HG03064 (cell line): Measurements from ENCODE around the gene RSPH3.

ENCODE experiments used
- ATAC-seq: cut with Tn5 transposase; IDR thresholded peaks from one replicate; pipeline ENCODE4 v1.9.1; 2021; ENCODE audit warnings: low read depth; ENCODE audit not compliant: unreplicated experiment

RSPH3 gene

GRCh38 chr6:158999666-159000403 is at the start of gene RSPH3:
RSPH3 (minus strand) TSS chr6:159000202; CDS start chr6:158999550, 652 bp downstream.
- peak; percentile 82 for ATAC-seq

- no peak for ATAC-seq
Observed at GRCh38 chr6:159047891-159048685, 48.1 kb upstream of the RSPH3 start.

GRCh38 chr6:159045801-159046200 is 45.8 kb upstream of the RSPH3 start:
- no peak for ATAC-seq

GRCh38 chr6:159044899-159045727 is 45.1 kb upstream of the RSPH3 start, which contains the start of gene TAGAP:
TAGAP (minus strand) TSS chr6:159044991; CDS start chr6:159044146, 845 bp downstream.
- peak; percentile 75 for ATAC-seq

DNA sequence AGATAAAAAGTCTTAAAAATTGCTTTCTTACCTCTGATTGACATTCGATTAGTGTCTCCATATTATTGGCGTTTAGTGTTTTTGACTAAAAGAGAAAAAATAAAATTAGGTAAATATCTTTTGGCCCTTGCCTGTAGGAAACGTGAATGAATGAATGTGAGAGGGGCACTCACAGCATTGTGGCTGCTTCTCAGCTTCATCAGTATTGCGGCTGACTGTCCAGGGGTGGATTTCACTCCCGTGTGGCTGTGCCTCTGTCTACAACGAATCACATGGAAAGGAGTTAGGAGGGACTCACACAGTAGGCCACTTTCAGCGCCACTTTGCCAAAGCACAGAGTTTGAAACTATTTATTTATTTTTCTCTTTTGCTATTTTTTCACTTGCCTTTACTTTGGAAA is 43.9 kb upstream of the RSPH3 start:
- ATAC-seq = no peak

- no peak for ATAC-seq
Observed at GRCh38 chr6:159043251-159043650, 43.2 kb upstream of the RSPH3 start.

GRCh38 chr6:159042826-159043181 is 42.8 kb upstream of the RSPH3 start:
- ATAC-seq = no peak

- ATAC-seq = no peak
Observed at GRCh38 chr6:159042003-159042825, 42.2 kb upstream of the RSPH3 start.

GRCh38 chr6:159041181-159041580 is 41.2 kb upstream of the RSPH3 start:
- no peak for ATAC-seq

DNA sequence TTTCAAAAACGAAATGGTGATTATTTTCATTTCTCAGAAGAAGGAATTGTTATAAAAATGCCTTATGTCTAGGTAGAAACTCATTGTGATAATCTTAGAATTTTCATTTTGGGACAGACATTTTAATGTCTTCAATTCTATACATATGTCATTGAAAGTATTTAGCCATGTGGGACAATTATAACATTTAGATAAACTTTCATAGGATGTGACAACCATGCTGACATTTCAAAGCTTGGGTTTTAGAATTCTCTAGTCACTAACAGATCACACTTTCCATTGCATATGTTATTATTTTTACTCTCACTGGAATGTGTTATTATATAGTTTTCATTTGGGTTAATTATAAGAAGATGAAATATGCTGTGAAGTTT is 39.9 kb upstream of the RSPH3 start:
- ATAC-seq = no peak

DNA sequence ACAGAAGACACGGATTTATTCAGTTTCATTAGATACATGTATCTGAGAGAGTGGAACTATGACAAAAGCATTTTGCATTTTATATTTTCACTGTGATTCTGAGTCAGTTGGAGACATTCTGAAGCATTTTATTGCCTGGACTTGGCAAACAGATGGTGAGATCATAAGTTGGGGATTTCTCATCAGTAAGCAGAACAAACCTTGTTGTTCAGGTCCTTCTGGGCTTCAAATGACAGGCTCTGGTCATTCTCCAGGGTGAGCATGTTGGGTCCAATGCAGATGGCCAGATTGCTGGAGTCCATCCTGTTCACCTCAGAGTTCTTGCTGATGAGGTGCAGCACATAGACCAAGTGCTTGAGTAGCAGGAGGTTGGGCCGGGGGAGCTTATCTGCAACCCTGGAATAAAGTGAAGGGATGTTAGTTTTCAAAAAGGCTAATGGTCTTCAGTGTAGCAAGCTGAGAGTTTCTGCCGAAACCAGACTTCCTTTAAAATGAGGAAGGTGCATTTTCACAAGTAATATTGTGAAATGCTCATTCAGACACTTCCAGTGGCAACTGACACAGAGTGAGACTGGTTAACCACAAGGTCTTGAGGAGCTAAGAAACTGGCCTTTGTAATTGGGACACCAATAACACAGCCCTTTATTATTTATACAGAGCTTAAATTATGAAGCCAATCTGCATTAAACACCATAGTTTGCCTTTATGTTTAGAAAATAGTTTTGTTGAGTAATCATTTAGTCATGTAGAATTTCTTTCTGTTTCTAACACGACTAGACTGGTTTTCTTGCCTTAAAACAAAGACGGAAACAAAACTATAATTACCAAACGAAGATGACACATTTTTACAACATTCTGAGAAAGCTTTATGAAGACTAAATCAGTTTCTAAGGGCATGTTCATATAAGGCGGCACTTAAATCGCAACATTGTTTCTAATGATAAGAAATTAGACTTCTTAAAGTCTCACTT is 39.2 kb upstream of the RSPH3 start:
- peak; percentile 73 for ATAC-seq

- ATAC-seq = peak; percentile 2
Observed at GRCh38 chr6:159038318-159038717, 38.3 kb upstream of the RSPH3 start.

DNA sequence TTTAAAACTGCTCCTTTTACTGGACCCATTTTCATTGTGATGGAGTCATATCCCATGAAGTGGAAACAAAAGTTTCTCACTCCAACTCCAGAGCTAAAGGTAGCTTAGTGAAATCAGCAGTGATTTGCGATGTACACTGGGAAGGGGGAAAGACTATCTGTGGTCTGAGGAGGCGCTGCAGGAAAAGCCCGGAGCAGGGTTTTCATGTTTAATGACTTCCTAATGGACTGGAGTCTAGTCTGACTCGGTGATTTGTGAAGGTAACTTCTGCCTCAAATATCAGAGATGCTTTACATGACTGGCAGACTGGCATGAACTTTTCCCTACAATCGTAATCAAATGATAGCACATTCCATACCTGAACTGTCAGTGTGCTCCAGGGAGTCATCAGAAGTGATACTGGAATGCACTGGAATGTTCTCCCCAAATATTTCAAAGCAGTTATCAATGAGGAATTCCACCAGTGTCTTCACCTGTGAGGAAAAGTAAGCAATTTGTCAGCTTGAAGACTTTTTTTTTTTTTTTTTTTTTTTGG is 37.8 kb upstream of the RSPH3 start:
- ATAC-seq = no peak

- ATAC-seq = no peak
Observed at GRCh38 chr6:159036673-159037072, 36.7 kb upstream of the RSPH3 start.

- ATAC-seq = no peak
Observed at GRCh38 chr6:159035891-159036290, 35.9 kb upstream of the RSPH3 start.

DNA sequence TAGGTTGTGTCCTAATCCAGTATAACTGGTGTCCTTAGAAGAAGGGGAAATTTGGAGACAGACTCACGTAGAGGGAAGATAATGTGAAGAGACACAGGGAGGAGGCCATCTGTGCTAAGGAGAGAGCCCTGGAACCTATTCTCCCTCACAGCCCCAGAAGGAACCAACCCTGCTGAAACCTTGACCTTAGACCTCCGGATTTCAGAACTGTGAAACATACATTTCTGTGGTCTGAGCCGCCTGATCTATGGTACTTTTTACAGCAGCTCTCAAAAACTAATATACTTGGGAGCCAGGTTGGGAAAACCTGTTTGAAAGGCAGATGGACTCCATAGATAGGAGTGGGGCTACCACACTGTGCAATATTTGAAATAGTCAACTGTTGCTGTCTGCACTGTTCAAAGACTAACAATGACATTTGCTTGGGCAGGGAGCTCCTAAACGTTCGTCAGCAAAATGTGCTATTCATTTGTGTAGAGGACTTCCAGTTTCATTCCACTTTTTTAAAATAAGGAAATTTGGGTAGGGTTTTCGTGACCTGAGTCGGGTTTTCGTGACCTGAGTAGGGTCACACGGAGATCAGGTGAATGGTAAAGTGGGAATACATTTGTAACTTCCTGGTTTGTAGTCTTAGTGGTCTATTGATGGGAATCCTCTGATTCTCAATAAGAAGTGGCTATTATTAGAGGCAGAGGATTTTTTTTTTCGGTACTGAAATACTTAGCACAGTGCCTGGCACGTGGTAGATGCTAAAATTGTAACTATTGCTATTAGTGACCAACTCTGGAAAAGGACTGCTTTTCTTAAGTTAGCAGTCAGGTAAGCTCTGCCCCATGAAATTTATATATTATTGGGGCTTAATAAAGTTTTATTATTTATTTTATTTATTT is 33.4 kb upstream of the RSPH3 start:
- ATAC-seq = no peak

GRCh38 chr6:159031846-159032245 is 31.8 kb upstream of the RSPH3 start:
- no peak for ATAC-seq

DNA sequence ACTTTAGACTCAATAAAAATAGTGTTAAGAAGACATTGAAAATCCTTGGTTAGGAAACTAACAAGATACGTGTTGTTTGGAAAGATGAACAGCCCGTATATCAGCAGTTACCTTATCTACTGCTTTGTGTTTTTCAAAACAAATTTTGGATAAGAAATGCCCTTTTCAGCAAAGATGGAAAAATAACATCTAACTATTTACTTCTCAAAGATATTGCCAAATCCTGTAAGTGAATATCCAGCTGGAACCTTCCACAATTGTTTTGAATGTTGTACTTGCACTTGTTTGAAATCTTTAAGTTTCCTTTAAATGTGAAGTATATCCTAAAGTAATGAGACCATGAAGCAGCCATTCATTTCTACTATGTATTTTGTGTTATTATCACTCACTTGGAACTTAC is 30.2 kb upstream of the RSPH3 start:
- no peak for ATAC-seq
